GM19099 (cell line): ENCODE results near the gene RNF11.

Experiments
- POLR2A ChIP-seq: IDR thresholded peaks from 3 replicates; pipeline ENCODE4 v1.6.1; 2011; ENCODE audit warnings: low read depth; ENCODE audit not compliant: insufficient read length; ENCODE audit errors: extremely low read depth

Gene RNF11

GRCh38 chr1:51312718-51313117 lies 76.6 kb downstream of the RNF11 start:
- TF ChIP-seq POLR2A: no peak

- TF ChIP-seq POLR2A: no peak
Measured at GRCh38 chr1:51313268-51313852, 77.3 kb downstream of the RNF11 start.

DNA sequence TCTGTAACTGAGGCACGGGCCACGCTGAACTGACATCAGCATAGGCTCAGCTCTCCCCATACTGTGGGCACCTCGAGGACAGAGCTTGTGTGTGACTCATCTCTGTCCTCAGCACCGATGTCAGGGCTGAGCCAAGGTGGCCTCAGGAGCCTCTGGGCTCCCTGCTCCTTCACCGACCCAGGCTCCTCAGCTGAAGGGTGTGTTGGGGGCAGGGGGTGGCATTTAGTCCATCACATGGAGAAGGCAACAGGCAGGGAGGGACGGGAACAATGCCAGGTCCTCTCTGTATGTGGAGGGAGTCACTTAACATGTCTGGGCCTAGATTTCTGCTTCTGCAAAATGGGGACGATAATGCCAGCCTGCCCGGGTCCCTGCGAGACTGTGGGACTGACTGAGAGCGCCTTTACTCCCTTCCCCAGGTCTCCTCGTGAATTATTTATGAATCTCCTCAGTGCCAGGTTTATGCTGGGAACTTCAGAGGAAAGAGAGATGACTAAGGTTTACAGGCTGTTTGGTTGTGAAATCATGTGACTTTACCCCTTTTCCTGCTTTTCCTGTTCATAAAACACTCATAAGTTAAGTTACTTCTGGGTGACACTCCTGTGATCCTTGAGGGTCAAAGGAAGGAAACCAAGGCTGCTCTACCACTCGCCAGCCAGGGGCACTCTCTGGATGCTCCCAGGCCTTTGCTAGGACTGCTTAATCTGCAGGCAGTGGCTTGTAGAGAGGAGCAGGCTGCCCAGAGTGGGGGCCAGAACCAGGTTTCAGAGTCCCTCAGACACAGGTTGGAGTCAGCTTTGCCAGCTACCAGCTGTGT lies 78.1 kb downstream of the RNF11 start:
- TF ChIP-seq POLR2A: no peak

DNA sequence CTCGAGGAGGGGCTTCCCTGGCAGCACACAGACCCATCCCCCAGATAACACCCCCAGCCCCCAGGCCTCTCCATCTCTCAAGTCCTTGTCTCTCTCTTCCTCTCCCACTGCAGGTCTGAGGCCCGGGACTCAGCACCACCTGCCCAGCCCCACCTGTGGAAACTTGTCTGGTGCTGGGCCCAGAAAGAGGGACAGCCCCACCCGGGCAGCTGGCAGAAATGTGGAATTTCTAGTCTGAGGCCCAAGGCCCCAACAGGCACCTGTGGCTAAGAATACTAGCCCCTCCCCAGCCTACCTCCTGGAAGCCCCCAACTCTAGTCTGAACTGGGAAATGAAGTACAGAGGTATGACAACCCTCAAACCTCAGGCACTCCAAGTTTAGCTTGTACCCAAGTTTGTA lies 78.9 kb downstream of the RNF11 start:
- no peak for TF ChIP-seq POLR2A

DNA sequence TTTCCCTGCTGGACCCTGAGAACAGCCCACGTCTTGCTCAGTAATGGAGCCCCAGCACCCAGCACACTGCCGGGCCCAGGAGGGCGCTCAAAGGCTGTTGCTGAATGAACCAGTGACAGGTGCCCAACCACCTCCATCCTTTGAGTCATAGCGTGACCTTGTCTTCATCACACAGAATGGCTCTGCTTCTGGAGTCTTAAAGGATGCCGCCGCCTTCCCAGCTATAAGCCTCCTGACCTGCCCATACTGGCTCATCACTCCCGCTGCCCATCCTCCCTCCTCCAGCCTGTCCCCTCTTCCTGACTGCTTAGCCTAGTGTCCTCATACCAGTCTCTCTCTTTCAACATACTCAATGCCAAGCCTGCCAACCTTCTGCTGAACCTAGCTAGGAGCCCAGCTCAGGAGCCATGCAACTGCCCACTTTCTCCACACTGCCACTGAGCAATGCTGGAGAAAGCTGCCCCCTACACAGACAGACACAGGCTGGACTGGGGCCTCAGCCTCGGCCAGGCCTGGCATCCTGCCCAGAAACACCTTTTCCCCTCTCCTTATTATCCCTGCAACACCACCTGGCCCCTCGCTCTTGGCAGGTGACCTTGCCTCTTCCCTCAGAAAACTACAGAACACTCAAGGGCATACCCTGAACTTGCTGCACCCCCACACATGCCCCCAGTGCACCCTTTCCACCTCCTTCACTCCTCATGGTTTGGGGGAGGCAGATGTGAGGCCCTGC lies 80.2 kb downstream of the RNF11 start:
- TF ChIP-seq POLR2A: no peak

DNA sequence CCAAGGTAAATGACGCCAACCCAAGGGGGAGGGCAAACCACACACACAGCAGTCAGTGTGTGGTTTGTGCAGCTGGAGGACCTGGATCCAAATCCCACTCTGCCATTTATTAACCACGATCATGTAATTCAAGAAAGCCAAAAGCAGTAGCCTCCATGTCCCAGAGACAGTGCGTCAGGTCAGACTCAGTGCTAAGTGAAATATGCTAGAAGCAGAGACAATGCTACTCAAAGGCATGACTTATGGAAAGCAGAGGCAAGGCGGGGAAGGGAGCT lies 80.7 kb downstream of the RNF11 start:
- no peak for TF ChIP-seq POLR2A

GRCh38 chr1:51317798-51318197 lies 81.7 kb downstream of the RNF11 start:
- TF ChIP-seq POLR2A: no peak

GRCh38 chr1:51320967-51321923 lies 85.2 kb downstream of the RNF11 start:
- no peak for TF ChIP-seq POLR2A

DNA sequence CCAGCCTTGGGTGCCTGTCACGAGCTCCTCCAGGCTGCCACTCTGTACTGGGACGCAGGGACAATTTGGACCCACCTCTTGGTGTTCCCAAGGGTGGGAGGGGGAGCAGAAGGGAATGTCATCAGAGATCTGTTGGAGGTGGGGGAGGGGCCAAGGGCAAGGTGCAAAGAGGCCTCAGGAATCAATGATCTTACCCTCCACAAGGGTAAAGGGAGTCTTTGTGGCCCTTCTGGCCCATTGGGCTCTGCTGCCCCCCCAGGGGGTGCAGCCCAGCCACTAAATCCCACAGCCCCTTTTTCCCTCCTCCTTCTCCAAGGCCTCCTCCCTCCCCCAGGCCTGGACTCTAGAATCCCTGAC lies 85.8 kb downstream of the RNF11 start:
- no peak for TF ChIP-seq POLR2A

- no peak for TF ChIP-seq POLR2A
Measured at GRCh38 chr1:51322417-51323101, 86.5 kb downstream of the RNF11 start.
